Neural progenitor cell (in vitro differentiated cells): ENCODE results near the gene DCC.

Experiments used
- CTCF ChIP-seq: fragments of 200-600 bp; sonication (generic); IDR thresholded peaks from 2 replicates; pipeline ENCODE4 v1.5.1; 2017; ENCODE audit warnings: antibody characterized with exemption, mild to moderate bottlenecking
- EZH2phosphoT487 ChIP-seq: fragments of 200-600 bp; sonication (generic); IDR thresholded peaks from 2 replicates; pipeline ENCODE4 v1.6.1; 2017; ENCODE audit warnings: antibody characterized with exemption

DNA sequence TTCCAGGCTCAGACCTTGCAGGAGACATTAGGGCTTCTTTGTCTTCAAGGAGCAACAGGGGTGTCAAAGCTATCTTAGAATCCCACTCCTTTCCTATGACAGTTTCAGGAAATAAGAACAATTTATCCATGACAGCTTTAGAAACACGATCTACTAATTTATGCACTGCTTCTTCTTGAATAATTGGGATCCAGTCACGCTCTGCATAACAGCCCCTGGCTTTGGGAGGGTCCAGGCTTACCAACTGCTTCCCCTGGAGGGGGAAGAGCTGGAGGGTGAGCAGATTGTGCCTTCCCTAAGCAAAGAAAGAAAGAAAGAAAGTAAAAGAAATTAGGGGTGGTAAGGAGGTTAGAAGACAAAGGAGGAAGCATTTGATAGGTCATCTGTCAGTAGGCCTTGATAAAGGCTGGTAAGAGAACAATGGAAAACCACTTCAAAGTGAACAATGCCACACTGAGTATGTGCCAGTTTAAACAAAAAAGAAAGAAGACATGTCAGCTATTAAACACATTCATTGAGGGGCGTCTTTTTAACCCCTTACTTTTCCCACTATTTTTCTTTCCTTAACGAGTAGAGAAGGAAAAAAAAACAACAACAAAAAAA, 327.6 kb downstream of the DCC start:
- no peak for TF ChIP-seq CTCF
- TF ChIP-seq EZH2phosphoT487 = no peak
